Epithelial cell of proximal tubule (primary cell): ENCODE data around the gene CACNA1D. TPM values are rescaled to one million over a fixed set of nuclear protein-coding genes. Genes with fewer than 3 reads are reported as not detected.

Source experiments
- DNase-seq: peaks from one replicate; pipeline ENCODE4 v3.0.0-alpha.2; 2011; ENCODE audit warnings: low read depth
- H3K4me3 ChIP-seq: 2 replicates; pipeline ENCODE4 v1.5.1; 2011; ENCODE audit warnings: low read depth, mild to moderate bottlenecking, low read length
- CTCF ChIP-seq: conservative IDR thresholded peaks from 2 replicates; pipeline ENCODE4 v1.5.1; 2012; ENCODE audit warnings: low read depth, mild to moderate bottlenecking, low read length
- total RNA-seq: library from RNA; depleted of rRNA; stranded (reverse); fragments of >200 nt; gene quantifications from 2 replicates; pipeline ENCODE4 v1.2.3, GENCODE V29; 2015

The CACNA1D gene
- total RNA-seq, 1 donor from 2014 or later, result 1.9 TPM

- no peak for TF ChIP-seq CTCF
- DNase-seq, result no peak
- no peak overlapping the region for H3K4me3 ChIP-seq
Measured at GRCh38 chr3:53511246-53511645, 16.8 kb downstream of the CACNA1D start.

DNA sequence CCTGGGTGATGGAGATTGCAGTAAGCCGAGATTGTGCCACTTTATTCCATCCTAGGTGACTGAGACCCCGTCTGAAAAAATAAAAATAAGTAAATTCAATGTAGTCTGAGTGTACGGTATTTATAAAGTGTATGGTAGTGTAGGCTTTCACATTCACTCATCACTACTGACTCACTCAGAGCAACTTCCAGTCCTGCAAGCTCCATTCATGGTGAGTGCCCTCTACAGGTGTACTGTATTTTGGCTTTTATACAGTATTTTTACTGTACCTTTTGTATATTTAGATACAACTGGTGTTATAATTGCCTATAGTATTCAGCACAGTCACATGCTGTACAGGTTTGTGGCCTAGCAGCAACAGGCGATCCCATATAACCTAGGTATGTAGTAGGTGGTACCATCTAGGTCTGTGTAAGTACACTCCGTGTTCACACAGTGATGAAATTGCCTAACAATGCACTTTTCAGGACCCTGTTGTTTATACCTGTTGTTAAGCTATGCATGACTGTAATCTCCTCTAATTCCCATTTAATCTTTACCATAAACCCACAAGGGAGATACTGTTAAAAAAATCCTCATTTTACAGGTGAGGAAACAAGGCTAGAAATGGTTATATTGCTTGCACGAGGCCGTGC is 19.3 kb downstream of the CACNA1D start:
- no peak overlapping the region for H3K4me3 ChIP-seq
- no peak for DNase-seq
- peak; percentile 56 for TF ChIP-seq CTCF

DNA sequence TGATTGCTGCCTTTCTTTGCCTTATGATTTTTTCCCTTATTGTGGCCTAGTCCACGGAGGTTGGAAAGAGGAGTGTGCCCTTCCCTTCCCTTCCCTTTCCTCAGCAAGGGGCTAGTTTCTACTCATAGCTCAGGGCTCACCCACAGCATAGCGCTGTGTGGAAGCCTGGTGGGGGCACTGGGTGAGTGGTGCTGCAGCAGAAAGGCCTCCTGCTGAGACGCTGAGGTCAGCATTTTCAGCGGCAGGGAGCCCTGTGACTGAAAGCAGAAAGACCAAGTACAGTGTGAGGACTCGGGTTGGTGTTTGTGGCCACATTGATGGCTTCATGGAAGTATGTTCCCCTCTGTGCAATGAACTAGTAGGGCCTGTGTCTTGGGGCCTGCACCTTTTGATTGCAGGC is 21.9 kb downstream of the CACNA1D start:
- H3K4me3 ChIP-seq, result no peak overlapping the region
- no peak for TF ChIP-seq CTCF
- DNase-seq, result no peak

- no peak for DNase-seq
Measured at GRCh38 chr3:53518495-53518981, 24.1 kb downstream of the CACNA1D start.

GRCh38 chr3:53519065-53519709 is 24.8 kb downstream of the CACNA1D start:
- DNase-seq, result no peak
- H3K4me3 ChIP-seq, result no peak overlapping the region
- TF ChIP-seq CTCF, result no peak

More at GRCh38 chr3:53518495-53518981, 24.1 kb downstream of the CACNA1D start:
- no peak for TF ChIP-seq CTCF
- H3K4me3 ChIP-seq, result no peak overlapping the region

- H3K4me3 ChIP-seq, result no peak overlapping the region
- TF ChIP-seq CTCF, result no peak
- no peak for DNase-seq
Measured at GRCh38 chr3:53523346-53523745, 28.9 kb downstream of the CACNA1D start.

- no peak for DNase-seq
- H3K4me3 ChIP-seq, result no peak overlapping the region
- no peak for TF ChIP-seq CTCF
Measured at GRCh38 chr3:53524566-53524965, 30.2 kb downstream of the CACNA1D start.
